Progenitor cell of endocrine pancreas (in vitro differentiated cells): ENCODE measurements around the gene RAB37. TPM values are rescaled to one million over a fixed set of nuclear protein-coding genes. Genes with fewer than 3 reads are reported as not detected.

Experiments used
- DNase-seq: peaks from one replicate; pipeline ENCODE4 v3.0.0; 2021; ENCODE audit warnings: low spot score; ENCODE audit not compliant: unreplicated experiment
- H3K27ac Mint-ChIP-seq: 2 replicates; pipeline ENCODE4 v1.8.0; 2021; ENCODE audit warnings: mild to moderate bottlenecking, moderate library complexity, mixed read lengths
- H3K27me3 Mint-ChIP-seq: 2 replicates; pipeline ENCODE4 v1.8.0; 2021; ENCODE audit warnings: mixed read lengths
- H3K36me3 Mint-ChIP-seq: 2 replicates; pipeline ENCODE4 v1.8.0; 2022; ENCODE audit warnings: mixed read lengths; ENCODE audit not compliant: insufficient read depth
- H3K4me1 Mint-ChIP-seq: 2 replicates; pipeline ENCODE4 v1.8.0; 2021; ENCODE audit warnings: low read depth, mixed read lengths
- H3K4me3 Mint-ChIP-seq: 2 replicates; pipeline ENCODE4 v1.8.0; 2021; ENCODE audit warnings: low read depth, mild to moderate bottlenecking, moderate library complexity, mixed read lengths
- H3K9me3 Mint-ChIP-seq: 2 replicates; pipeline ENCODE4 v1.8.0; 2021; ENCODE audit warnings: low read depth, mixed read lengths
- CTCF ChIP-seq: fragments of 200-600 bp; sonication (generic); IDR thresholded peaks from one replicate; pipeline ENCODE4 v1.5.0; 2021; ENCODE audit warnings: antibody characterized with exemption, mild to moderate bottlenecking; ENCODE audit not compliant: unreplicated experiment
- total RNA-seq: library from RNA; stranded (reverse); gene quantifications from 2 replicates; pipeline ENCODE4 v1.2.1, GENCODE V29; 2021

RAB37 gene
- total RNA-seq, 1 donor from 2014 or later: 3.2 TPM

- no peak overlapping the region for H3K27ac Mint-ChIP-seq
- no peaks in the 10 kb centered on the region for H3K9me3 Mint-ChIP-seq
- H3K27me3 Mint-ChIP-seq: peaks cover 2% of the 10 kb centered on the region
- peaks cover 19% of the 10 kb centered on the region for H3K4me1 Mint-ChIP-seq
- no peak overlapping the region for H3K4me3 Mint-ChIP-seq
- TF ChIP-seq CTCF: no peak
- no peaks in the 10 kb centered on the region for H3K36me3 Mint-ChIP-seq
- no peak for DNase-seq
Measured at GRCh38 chr17:74745548-74746177, 8.6 kb downstream of the RAB37 start.

- Mint-ChIP-seq H3K4me3 (no peak overlapping the region), H3K27me3 (peaks cover 2% of the 10 kb centered on the region), H3K36me3 (no peaks in the 10 kb centered on the region), H3K9me3 (no peaks in the 10 kb centered on the region), H3K27ac (peak overlapping the region; percentile 33), H3K4me1 (peaks cover 26% of the 10 kb centered on the region)
- no peak for TF ChIP-seq CTCF
- no peak for DNase-seq
Measured at GRCh38 chr17:74746376-74746775, 9.3 kb downstream of the RAB37 start.

GRCh38 chr17:74746922-74747321 lies 9.9 kb downstream of the RAB37 start:
- Mint-ChIP-seq H3K27me3 (peaks cover 2% of the 10 kb centered on the region), H3K4me1 (peaks cover 31% of the 10 kb centered on the region), H3K4me3 (no peak overlapping the region), H3K9me3 (no peaks in the 10 kb centered on the region), H3K36me3 (no peaks in the 10 kb centered on the region), H3K27ac (peak overlapping the region; percentile 33)
- no peak for DNase-seq
- TF ChIP-seq CTCF: no peak

GRCh38 chr17:74748279-74748528 lies 11.1 kb downstream of the RAB37 start:
- H3K27ac Mint-ChIP-seq: no peak overlapping the region
- no peak for DNase-seq
- H3K9me3 Mint-ChIP-seq: no peaks in the 10 kb centered on the region
- peaks cover 42% of the 10 kb centered on the region for H3K4me1 Mint-ChIP-seq
- no peak for TF ChIP-seq CTCF
- peaks cover 7% of the 10 kb centered on the region for H3K36me3 Mint-ChIP-seq
- peaks cover under 1% of the 10 kb centered on the region for H3K27me3 Mint-ChIP-seq
- peak overlapping the region; percentile 69 for H3K4me3 Mint-ChIP-seq

- TF ChIP-seq CTCF: peak; percentile 48
- H3K27me3 Mint-ChIP-seq: no peaks in the 10 kb centered on the region
- H3K4me1 Mint-ChIP-seq: peaks cover 45% of the 10 kb centered on the region
- peak; percentile 94 for DNase-seq
- peak within 1 kb of the TSS; percentile 95 for H3K27ac Mint-ChIP-seq
- H3K4me3 Mint-ChIP-seq: peak within 1 kb of the TSS; percentile 95
- peaks cover 7% of the 10 kb centered on the region for H3K36me3 Mint-ChIP-seq
- no peaks in the 10 kb centered on the region for H3K9me3 Mint-ChIP-seq
Measured at GRCh38 chr17:74748529-74749278, 11.6 kb downstream of the RAB37 start, which contains the start of gene NHERF1. NHERF1 (plus strand) TSS chr17:74748628; CDS start chr17:74748847, 219 bp downstream.
